ENCODE data around the gene PCDH9.
"Not testable (repeated sequence)": the region's sequence is repeated elsewhere in the genome, so short reads cannot be mapped to it uniquely, and the experiment has no call there.

Gene PCDH9

DNA sequence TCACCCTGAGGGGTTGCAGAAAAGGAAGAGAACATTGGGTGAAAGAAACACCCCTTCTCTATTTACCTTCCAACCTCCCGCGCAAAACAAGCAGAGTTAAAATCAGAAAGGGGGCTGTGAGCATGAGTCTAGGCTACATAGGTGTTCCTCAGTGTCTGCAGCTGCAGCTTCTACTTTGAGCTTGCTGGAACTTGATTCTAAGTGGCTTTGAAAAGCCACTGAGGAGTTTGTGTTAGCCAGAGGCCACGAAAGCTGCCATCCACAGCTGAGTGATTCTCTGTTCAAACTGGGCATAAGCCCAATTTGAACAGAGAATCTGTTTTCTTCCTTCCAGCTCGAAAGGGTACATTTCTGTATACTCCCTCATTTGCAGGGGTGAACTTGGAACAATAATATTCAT, 343.9 kb downstream of the PCDH9 start:
- no peak for DNase-seq

- not testable (repeated sequence) for DNase-seq
These were observed 349.0 kb downstream of the PCDH9 start for GRCh38 chr13:66881170-66881569.

- no peak for DNase-seq
These were observed 350.1 kb downstream of the PCDH9 start for GRCh38 chr13:66879988-66880387.

DNA sequence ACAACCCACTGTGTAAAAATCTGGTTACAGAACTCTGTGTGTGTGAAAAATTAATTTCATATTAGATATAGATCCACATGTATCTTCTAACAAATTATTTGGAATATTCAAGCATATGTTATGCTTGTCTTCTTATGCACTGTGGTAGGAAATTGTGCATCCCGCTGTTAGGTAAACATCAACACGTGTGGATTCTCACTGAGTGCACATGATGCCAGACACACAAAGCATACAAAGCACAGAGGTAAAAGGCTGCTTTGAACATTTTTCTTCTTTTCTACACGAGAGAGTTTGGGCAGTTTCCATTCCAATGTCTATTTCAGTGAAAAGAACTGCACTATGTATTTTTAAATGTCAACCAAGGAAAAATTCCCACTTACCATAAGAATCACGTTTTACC, 354.9 kb downstream of the PCDH9 start:
- DNase-seq = no peak

DNA sequence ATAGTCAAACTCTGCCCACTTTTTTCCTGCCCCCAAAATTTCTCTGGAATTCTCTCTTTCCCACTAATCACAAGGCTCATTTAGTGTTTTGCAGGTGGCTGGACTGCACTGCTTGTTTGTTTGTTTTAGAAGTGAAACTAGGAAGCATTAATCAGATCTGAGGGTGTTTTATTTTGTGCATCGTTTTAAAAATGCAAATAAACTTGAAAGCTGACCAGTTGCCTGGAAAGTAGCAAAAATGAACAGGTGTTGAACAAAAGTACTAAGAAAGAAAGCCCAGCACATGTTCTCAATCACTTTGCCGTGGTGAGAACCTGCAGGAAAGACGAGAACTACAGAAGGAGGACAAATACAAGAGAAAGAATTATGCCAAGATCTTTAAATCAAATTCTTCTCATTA, 365.5 kb downstream of the PCDH9 start:
- no peak for DNase-seq

GRCh38 chr13:66860878-66861417, 369.2 kb downstream of the PCDH9 start:
- DNase-seq = no peak

GRCh38 chr13:66859934-66860877, 369.9 kb downstream of the PCDH9 start:
- DNase-seq = no peak

- no peak for DNase-seq
These were observed 371.1 kb downstream of the PCDH9 start for GRCh38 chr13:66859078-66859477.

- no peak for DNase-seq
These were observed 372.0 kb downstream of the PCDH9 start for GRCh38 chr13:66858163-66858562.

- no peak for DNase-seq
These were observed 375.0 kb downstream of the PCDH9 start for GRCh38 chr13:66855131-66855530.

GRCh38 chr13:66853564-66853963, 376.6 kb downstream of the PCDH9 start:
- DNase-seq = no peak

GRCh38 chr13:66849706-66850105, 380.4 kb downstream of the PCDH9 start:
- no peak for DNase-seq

GRCh38 chr13:66847541-66847940, 382.6 kb downstream of the PCDH9 start:
- no peak for DNase-seq

GRCh38 chr13:66845393-66845792, 384.7 kb downstream of the PCDH9 start:
- no peak for DNase-seq

- no peak for DNase-seq
These were observed 385.2 kb downstream of the PCDH9 start for GRCh38 chr13:66844933-66845332.

GRCh38 chr13:66842766-66843165, 387.4 kb downstream of the PCDH9 start:
- no peak for DNase-seq

DNA sequence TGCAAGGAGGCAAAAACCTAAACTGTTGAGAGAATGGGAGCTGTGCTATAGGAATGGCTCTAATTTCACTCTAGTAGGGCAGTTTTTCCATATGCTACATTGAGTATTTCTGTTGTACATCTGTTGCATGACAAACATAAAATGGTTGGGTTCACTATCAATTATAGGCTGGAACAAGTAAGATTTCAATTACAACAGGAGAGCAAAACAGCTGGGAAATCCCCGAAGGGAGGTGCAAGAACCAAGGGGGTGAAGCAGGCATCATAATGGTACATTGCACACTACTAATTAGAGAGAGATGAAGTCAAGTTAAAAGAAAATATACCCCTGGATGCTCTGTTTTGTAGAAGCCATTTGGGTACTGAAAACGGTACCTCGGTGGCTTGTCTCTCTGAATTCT, 389.5 kb downstream of the PCDH9 start:
- no peak for DNase-seq

DNA sequence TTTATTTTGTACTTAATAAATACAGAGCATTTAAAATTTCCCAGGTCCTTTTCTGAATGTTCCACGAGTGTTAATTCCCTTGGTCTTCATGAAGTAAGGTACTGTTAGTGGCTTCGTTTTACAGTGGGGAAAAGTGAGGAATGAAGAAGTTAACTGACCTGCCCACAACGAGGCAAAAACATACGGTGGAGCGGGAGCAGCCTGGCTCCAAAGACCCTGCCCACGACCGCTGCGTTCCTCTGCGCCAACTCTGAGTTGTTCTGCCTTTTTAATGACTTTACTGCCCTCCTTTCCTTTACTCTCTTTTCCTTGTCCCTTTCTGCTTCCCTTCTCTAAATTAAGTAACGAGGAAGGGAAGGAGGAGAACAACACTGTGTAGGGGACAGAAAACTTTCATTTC, 392.9 kb downstream of the PCDH9 start:
- no peak for DNase-seq

DNA sequence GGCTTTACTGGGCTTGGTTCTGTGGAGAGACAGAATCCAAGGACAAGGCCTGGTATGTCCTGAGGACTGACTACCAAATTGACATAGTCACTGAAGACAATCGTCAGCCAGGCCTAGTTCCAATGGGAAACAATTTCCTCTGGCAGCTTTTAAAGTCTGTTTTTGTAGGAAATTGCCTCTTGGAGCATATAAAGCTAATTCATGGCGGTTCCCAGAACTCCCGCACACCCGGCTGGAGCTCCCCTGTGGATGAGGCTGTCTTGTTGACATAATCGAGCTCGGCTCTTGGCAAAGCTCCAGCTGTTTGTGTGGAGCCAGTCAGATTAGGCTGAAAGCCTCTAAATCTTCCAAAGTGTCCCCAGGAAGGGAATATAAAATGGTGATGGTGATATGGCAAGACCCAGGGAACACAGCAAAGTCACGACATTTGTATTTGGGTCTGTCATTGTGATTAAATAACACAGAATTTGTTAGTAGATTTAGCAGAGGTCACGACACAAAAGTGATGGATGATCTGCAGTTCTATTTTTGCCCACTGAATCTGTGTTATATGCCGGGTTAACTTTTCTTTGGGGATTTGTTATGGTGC, 395.0 kb downstream of the PCDH9 start:
- no peak for DNase-seq

DNA sequence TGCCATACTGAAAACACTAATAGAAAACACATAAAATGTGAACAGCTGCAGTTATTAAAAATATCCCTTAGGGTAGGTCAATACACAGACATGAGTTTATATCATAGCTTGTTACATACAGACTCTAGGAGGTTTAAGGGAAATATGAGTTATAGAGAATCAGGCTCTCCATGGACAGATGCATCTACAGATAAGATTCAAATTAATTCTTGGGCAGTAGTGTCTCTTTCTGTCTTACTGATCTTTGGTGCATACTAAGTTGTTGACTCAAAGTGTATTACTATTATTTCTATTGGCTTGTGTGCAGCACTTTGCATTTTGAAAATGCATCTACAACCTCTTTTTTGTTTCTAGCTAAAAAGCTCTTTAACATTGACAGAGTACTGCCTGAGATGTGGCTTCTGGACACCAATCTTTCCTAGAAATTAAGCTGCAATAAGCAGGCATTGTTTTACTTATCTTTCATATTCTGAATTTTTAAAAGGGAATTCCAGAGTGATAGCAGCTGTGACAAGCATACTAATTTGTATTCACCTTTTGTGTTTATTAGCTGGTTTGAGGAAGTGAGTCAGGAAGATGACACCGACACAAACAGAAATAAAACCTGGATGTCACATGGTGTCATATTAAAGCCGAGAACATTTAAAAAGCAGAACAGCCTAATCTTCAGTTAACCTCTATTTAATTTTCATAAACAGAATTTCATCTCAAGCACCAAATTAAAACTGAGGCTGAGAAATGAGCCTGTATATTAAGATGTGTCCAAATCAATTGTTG, 399.0 kb downstream of the PCDH9 start:
- DNase-seq = no peak

- no peak for DNase-seq
These were observed 400.3 kb downstream of the PCDH9 start for GRCh38 chr13:66829803-66830202.

- no peak for DNase-seq
These were observed 403.7 kb downstream of the PCDH9 start for GRCh38 chr13:66826398-66826797.

GRCh38 chr13:66821551-66821950, 408.6 kb downstream of the PCDH9 start:
- DNase-seq = no peak

Data from activated CD4-positive, alpha-beta T cell treated with anti-CD3 and anti-CD28 coated beads, Interleukin-2, amount 50 U/mL, for 4 hours (primary cell).